VCaP (cell line): ENCODE data around the gene SCRG1.

Experiments used
- H3K27ac ChIP-seq: fragments of 450-650 bp; 2 replicates; pipeline ENCODE4 v1.5.1; 2017
- CTCF ChIP-seq: fragments of 450-650 bp; conservative IDR thresholded peaks from 2 replicates; pipeline ENCODE4 v1.5.1; 2017; ENCODE audit warnings: mild to moderate bottlenecking, moderate library complexity

Gene SCRG1

GRCh38 chr4:173397604-173398003, 1.3 kb downstream of the SCRG1 start:
- TF ChIP-seq CTCF, result no peak
- H3K27ac ChIP-seq, result no peak overlapping the region

GRCh38 chr4:173391701-173392100, 7.2 kb downstream of the SCRG1 start:
- TF ChIP-seq CTCF, result no peak
- H3K27ac ChIP-seq, result no peak overlapping the region

- no peak for TF ChIP-seq CTCF
Observed at GRCh38 chr4:173386751-173387150, 12.2 kb downstream of the SCRG1 start.

GRCh38 chr4:173382349-173382748, 16.6 kb downstream of the SCRG1 start:
- no peak for TF ChIP-seq CTCF
- no peak overlapping the region for H3K27ac ChIP-seq

More at GRCh38 chr4:173386751-173387150, 12.2 kb downstream of the SCRG1 start:
- H3K27ac ChIP-seq, result no peak overlapping the region

GRCh38 chr4:173381610-173382009, 17.3 kb downstream of the SCRG1 start:
- H3K27ac ChIP-seq, result no peak overlapping the region
- no peak for TF ChIP-seq CTCF

GRCh38 chr4:173380987-173381386, 17.9 kb downstream of the SCRG1 start:
- TF ChIP-seq CTCF, result no peak
- no peak overlapping the region for H3K27ac ChIP-seq

GRCh38 chr4:173379929-173380328, 19.0 kb downstream of the SCRG1 start:
- TF ChIP-seq CTCF, result no peak
- no peak overlapping the region for H3K27ac ChIP-seq

- TF ChIP-seq CTCF, result no peak
- no peak overlapping the region for H3K27ac ChIP-seq
Observed at GRCh38 chr4:173374588-173374987, 24.3 kb downstream of the SCRG1 start.
